Liver (tissue), 9 donors: Measurements from ENCODE around the gene CHRNA4. TPM values are rescaled to one million over a fixed set of nuclear protein-coding genes. Genes with fewer than 3 reads are reported as not detected.

Source experiments
- DNase-seq: peaks from one replicate; pipeline ENCODE4 v3.0.0-alpha.2; 2017; ENCODE audit warnings: low spot score
- H3K27ac ChIP-seq, 2 donors: one replicate each; pipeline ENCODE4 v1.7.0; 2013; ENCODE audit warnings: inconsistent platforms in 2 of 2, low read length in 2 of 2, control low read depth in 1 of 2, low read depth in 1 of 2, mild to moderate bottlenecking in 1 of 2
- H3K27me3 ChIP-seq, 4 donors: one replicate each; pipeline versions ENCODE4 v1.6.1 to v1.7.0; 2013; ENCODE audit warnings: low read length in 3 of 4, inconsistent platforms in 1 of 4, mild to moderate bottlenecking in 1 of 4, moderate library complexity in 1 of 4; ENCODE audit not compliant: control insufficient read depth in 4 of 4, insufficient read depth in 4 of 4
- H3K36me3 ChIP-seq, 4 donors: one replicate each; pipeline versions ENCODE4 v1.6.1 to v1.7.0; 2013; ENCODE audit warnings: low read length in 3 of 4, mild to moderate bottlenecking in 3 of 4, low read depth in 1 of 4, moderate library complexity in 1 of 4; ENCODE audit not compliant: control insufficient read depth in 4 of 4, insufficient read depth in 3 of 4
- H3K4me1 ChIP-seq, 4 donors: one replicate each; pipeline versions ENCODE4 v1.6.1 to v1.7.0; 2013; ENCODE audit warnings: low read length in 3 of 4, mild to moderate bottlenecking in 3 of 4, moderate library complexity in 1 of 4; ENCODE audit not compliant: control insufficient read depth in 4 of 4, insufficient read depth in 4 of 4
- H3K4me3 ChIP-seq, 3 donors: one replicate each; pipeline versions ENCODE4 v1.6.1 to v1.7.0; 2013; ENCODE audit warnings: low read length in 3 of 3, control low read depth in 1 of 3, low read depth in 1 of 3, mild to moderate bottlenecking in 1 of 3
- H3K9ac ChIP-seq, 2 donors: one replicate each; pipeline ENCODE4 v1.7.0; 2013; ENCODE audit warnings: low read length in 2 of 2, mild to moderate bottlenecking in 2 of 2, moderate library complexity in 2 of 2, control low read depth in 1 of 2, low read depth in 1 of 2
- H3K9me3 ChIP-seq, 4 donors: one replicate each; pipeline versions ENCODE4 v1.6.1 to v1.7.0; 2013; ENCODE audit warnings: low read length in 3 of 4; ENCODE audit not compliant: control insufficient read depth in 4 of 4
- EGR1 ChIP-seq, 2 donors: IDR thresholded peaks; 2 replicates each; pipeline ENCODE4 v1.6.1; 2016 to 2018; ENCODE audit warnings: antibody characterized with exemption in 2 of 2, low read depth in 2 of 2
- FOXA1 ChIP-seq: IDR thresholded peaks from 2 replicates; pipeline ENCODE4 v1.6.1; 2016; ENCODE audit warnings: antibody characterized with exemption
- FOXA2 ChIP-seq: IDR thresholded peaks from 2 replicates; pipeline ENCODE4 v1.6.1; 2016; ENCODE audit warnings: antibody characterized with exemption
- GABPA ChIP-seq, 2 donors: IDR thresholded peaks in 1 of 2; conservative IDR thresholded peaks in 1 of 2; 2 replicates each; pipeline ENCODE4 v1.6.1; 2016; ENCODE audit warnings: antibody characterized with exemption in 2 of 2, mild to moderate bottlenecking in 1 of 2, moderate library complexity in 1 of 2
- HNF4A ChIP-seq, 2 donors: conservative IDR thresholded peaks; 2 replicates each; pipeline ENCODE4 v1.6.1; 2016; ENCODE audit warnings: antibody characterized with exemption in 2 of 2, mild to moderate bottlenecking in 2 of 2
- HNF4G ChIP-seq: IDR thresholded peaks from 2 replicates; pipeline ENCODE4 v1.6.1; 2016; ENCODE audit warnings: antibody characterized with exemption
- JUND ChIP-seq, 2 donors: IDR thresholded peaks; 2 replicates each; pipeline ENCODE4 v1.6.1; 2016; ENCODE audit warnings: antibody characterized with exemption in 2 of 2
- NR2F2 ChIP-seq: IDR thresholded peaks from 2 replicates; pipeline ENCODE4 v1.6.1; 2016; ENCODE audit warnings: antibody characterized with exemption
- RAD21 ChIP-seq, 2 donors: IDR thresholded peaks; 2 replicates each; pipeline ENCODE4 v1.6.1; 2016; ENCODE audit warnings: antibody characterized with exemption in 2 of 2, mild to moderate bottlenecking in 2 of 2
- RXRA ChIP-seq, 2 donors: IDR thresholded peaks; 2 replicates each; pipeline ENCODE4 v1.6.1; 2017 to 2018; ENCODE audit warnings: antibody characterized with exemption in 2 of 2, mild to moderate bottlenecking in 1 of 2
- SP1 ChIP-seq: IDR thresholded peaks from 2 replicates; pipeline ENCODE4 v1.6.1; 2018; ENCODE audit warnings: antibody characterized with exemption, mild to moderate bottlenecking
- YY1 ChIP-seq: IDR thresholded peaks from 2 replicates; pipeline ENCODE4 v1.6.1; 2016; ENCODE audit warnings: antibody characterized with exemption, mild to moderate bottlenecking
- WGBS: extraction: QIAGEN DNeasy Blood & Tissue Kit; methylation state at CpG from one replicate; pipeline ENCODE4 v1.1.7; 2013; 5-methylcytosine and 5-hydroxymethylcytosine counted together
- polyA plus RNA-seq, 2 donors: library from polyadenylated mRNA; stranded (reverse) in 1 of 2; unstranded in 1 of 2; fragments of 200-250 nt in 1 of 2; fragments of >200 nt in 1 of 2; fragmentation: Nextera tagmentation in 1 of 2; extraction: Ambion mirVana in 1 of 2; gene quantifications; one replicate each; pipeline versions ENCODE4 v1.2.1 to v1.2.3, GENCODE V29; 2013 to 2015
- total RNA-seq, 2 donors: library from RNA; depleted of rRNA; stranded (reverse); fragments of >200 nt; gene quantifications; one replicate each; pipeline ENCODE4 v1.2.3, GENCODE V29; 2014
- TF ChIP-seq, protein P1 (sequence below): IDR thresholded peaks from 2 replicates; pipeline ENCODE4 v1.6.1; 2016; ENCODE audit warnings: antibody characterized with exemption
- TF ChIP-seq, protein P2 (sequence below): IDR thresholded peaks from 2 replicates; pipeline ENCODE4 v1.6.1; 2016; ENCODE audit warnings: antibody characterized with exemption
- TF ChIP-seq, protein P3 (sequence below): fragments of 150-350 bp; IDR thresholded peaks from 2 replicates; pipeline ENCODE4 v1.5.1; 2017; ENCODE audit warnings: improper control_type of control experiment, low read depth, low read length; ENCODE audit not compliant: missing input control
- TF ChIP-seq, protein P4 (sequence below): IDR thresholded peaks from 2 replicates; pipeline ENCODE4 v1.6.1; 2016; ENCODE audit warnings: antibody characterized with exemption
- donor health status: healthy.
- donor health status: healthy.
- donor health status: healthy.
- donor health status: healthy.
- donor health status: healthy.

The CHRNA4 gene
- total and polyA plus RNA-seq, 4 donors: 3.2 to 23.3 (median 6.4) TPM; not detected in 1

DNA sequence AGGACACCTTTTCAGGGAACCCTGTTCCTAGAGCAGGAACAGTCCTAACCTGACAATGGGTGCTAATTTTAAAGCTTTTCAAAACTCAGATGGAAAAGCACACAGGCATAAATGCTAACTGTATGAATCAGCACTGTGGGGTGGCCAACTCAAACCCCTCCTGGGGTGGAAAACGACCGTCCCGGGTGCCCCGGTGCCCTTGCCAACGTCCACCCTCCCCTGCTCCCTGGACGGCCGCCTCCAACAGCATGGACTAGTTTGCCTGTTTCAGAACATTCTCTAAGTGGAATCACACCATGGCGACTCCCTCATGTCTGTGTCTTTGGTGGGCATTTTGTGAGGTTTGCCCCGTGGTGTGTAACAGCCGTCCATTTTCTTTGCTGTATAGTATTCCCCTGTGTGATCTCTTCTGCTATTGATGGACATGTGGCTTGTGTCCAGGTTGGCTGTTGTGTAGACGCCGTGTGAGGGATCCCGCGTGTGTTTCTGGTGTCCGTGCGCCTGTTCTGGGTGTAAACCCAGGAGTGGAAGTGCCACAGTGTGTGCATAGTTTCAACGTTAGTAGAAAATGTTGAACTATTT lies 62.3 kb downstream of the CHRNA4 start:
- H3K27me3 ChIP-seq: peaks cover 0 to 14% (median 6%) of the 10 kb centered on the region in 4 donors
- no peaks in the 10 kb centered on the region for H3K4me1 ChIP-seq
- WGBS: 80% methylated on average over 17 of the region's 17 CpGs
- H3K27ac ChIP-seq: no peak overlapping the region
- no peak overlapping the region for H3K4me3 ChIP-seq
- TF ChIP-seq GABPA (IDR thresholded peaks at IDR 0.05 in 1 of 2, conservative IDR thresholded peaks at IDR 0.05 in 1 of 2) (no peak), NR2F2 (no peak), YY1 (no peak), HNF4G (no peak), FOXA1 (no peak), JUND (IDR thresholded peaks at IDR 0.05) (no peak), RAD21 (IDR thresholded peaks at IDR 0.05) (no peak), SP1 (no peak), EGR1 (IDR thresholded peaks at IDR 0.05; ENCODE audit: low read depth in 2 of 2) (no peak), RXRA (IDR thresholded peaks at IDR 0.05) (no peak), FOXA2 (no peak)
- TF ChIP-seq, protein P1, sequence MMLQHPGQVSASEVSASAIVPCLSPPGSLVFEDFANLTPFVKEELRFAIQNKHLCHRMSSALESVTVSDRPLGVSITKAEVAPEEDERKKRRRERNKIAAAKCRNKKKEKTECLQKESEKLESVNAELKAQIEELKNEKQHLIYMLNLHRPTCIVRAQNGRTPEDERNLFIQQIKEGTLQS: no peak
- TF ChIP-seq, protein P2, sequence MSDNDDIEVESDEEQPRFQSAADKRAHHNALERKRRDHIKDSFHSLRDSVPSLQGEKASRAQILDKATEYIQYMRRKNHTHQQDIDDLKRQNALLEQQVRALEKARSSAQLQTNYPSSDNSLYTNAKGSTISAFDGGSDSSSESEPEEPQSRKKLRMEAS: no peak
- TF ChIP-seq, protein P3, sequence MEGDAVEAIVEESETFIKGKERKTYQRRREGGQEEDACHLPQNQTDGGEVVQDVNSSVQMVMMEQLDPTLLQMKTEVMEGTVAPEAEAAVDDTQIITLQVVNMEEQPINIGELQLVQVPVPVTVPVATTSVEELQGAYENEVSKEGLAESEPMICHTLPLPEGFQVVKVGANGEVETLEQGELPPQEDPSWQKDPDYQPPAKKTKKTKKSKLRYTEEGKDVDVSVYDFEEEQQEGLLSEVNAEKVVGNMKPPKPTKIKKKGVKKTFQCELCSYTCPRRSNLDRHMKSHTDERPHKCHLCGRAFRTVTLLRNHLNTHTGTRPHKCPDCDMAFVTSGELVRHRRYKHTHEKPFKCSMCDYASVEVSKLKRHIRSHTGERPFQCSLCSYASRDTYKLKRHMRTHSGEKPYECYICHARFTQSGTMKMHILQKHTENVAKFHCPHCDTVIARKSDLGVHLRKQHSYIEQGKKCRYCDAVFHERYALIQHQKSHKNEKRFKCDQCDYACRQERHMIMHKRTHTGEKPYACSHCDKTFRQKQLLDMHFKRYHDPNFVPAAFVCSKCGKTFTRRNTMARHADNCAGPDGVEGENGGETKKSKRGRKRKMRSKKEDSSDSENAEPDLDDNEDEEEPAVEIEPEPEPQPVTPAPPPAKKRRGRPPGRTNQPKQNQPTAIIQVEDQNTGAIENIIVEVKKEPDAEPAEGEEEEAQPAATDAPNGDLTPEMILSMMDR: no peak
- no peaks in the 10 kb centered on the region for H3K36me3 ChIP-seq
- H3K9me3 ChIP-seq: no peaks in the 10 kb centered on the region
- DNase-seq: no peak
- H3K9ac ChIP-seq: no peak overlapping the region

DNA sequence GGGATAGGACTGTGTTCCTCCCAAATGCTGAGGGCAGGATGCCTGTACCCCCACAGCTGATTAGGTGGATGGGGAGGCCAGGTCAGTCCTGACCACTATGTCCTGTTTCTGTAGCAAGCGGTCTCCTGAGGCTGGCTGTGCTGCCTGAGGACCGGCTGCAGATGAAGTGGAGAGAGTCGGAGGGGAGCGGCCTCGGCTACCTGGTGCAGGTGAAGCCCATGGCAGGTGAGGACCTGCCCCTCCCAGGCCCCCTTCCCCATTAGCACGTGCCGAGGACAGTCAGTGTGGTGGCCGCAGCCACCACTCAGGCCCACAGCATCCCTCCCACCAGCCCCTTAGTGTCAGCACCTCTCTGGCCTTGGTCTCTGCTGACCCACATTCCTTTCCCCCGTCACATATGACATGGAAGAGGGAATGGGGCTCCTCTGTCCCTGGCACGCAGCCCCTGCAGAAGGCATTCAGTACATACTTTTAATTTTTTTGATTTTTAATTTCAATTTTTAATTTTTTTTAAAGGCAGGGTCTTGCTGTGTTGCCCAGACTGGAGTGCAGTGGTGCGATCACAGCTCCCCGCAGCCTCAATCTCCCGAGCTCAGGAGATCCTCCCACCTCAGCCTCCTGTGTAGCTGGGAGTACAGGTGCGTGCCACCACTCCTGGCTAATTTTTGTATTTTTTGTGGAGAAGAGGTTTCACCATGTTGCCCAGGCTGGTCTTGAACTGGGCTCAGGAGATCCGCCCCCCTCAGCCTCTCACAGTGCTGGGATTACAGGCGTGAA lies 63.2 kb downstream of the CHRNA4 start:
- H3K4me3 ChIP-seq: no peak overlapping the region
- H3K27ac ChIP-seq: no peak overlapping the region
- H3K4me1 ChIP-seq: no peaks in the 10 kb centered on the region
- 77% methylated on average over 16 of the region's 16 CpGs for WGBS
- H3K9ac ChIP-seq: no peak overlapping the region
- no peaks in the 10 kb centered on the region for H3K9me3 ChIP-seq
- H3K36me3 ChIP-seq: no peaks in the 10 kb centered on the region
- peaks cover 0 to 14% (median 4%) of the 10 kb centered on the region in 4 donors for H3K27me3 ChIP-seq
- DNase-seq: no peak
- no peak for TF ChIP-seq YY1
- TF ChIP-seq GABPA (IDR thresholded peaks at IDR 0.05 in 1 of 2, conservative IDR thresholded peaks at IDR 0.05 in 1 of 2): no peak
- TF ChIP-seq, protein P4, sequence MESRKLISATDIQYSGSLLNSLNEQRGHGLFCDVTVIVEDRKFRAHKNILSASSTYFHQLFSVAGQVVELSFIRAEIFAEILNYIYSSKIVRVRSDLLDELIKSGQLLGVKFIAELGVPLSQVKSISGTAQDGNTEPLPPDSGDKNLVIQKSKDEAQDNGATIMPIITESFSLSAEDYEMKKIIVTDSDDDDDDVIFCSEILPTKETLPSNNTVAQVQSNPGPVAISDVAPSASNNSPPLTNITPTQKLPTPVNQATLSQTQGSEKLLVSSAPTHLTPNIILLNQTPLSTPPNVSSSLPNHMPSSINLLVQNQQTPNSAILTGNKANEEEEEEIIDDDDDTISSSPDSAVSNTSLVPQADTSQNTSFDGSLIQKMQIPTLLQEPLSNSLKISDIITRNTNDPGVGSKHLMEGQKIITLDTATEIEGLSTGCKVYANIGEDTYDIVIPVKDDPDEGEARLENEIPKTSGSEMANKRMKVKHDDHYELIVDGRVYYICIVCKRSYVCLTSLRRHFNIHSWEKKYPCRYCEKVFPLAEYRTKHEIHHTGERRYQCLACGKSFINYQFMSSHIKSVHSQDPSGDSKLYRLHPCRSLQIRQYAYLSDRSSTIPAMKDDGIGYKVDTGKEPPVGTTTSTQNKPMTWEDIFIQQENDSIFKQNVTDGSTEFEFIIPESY: no peak
- no peak for TF ChIP-seq HNF4A (conservative IDR thresholded peaks at IDR 0.05)
